Kidney tubule cell (primary cell): ENCODE results near the gene TM9SF3.

Source experiments
- DNase-seq: peaks from one replicate; pipeline ENCODE4 v3.0.0-alpha.2; 2018; ENCODE audit warnings: low spot score

TM9SF3 gene

DNA sequence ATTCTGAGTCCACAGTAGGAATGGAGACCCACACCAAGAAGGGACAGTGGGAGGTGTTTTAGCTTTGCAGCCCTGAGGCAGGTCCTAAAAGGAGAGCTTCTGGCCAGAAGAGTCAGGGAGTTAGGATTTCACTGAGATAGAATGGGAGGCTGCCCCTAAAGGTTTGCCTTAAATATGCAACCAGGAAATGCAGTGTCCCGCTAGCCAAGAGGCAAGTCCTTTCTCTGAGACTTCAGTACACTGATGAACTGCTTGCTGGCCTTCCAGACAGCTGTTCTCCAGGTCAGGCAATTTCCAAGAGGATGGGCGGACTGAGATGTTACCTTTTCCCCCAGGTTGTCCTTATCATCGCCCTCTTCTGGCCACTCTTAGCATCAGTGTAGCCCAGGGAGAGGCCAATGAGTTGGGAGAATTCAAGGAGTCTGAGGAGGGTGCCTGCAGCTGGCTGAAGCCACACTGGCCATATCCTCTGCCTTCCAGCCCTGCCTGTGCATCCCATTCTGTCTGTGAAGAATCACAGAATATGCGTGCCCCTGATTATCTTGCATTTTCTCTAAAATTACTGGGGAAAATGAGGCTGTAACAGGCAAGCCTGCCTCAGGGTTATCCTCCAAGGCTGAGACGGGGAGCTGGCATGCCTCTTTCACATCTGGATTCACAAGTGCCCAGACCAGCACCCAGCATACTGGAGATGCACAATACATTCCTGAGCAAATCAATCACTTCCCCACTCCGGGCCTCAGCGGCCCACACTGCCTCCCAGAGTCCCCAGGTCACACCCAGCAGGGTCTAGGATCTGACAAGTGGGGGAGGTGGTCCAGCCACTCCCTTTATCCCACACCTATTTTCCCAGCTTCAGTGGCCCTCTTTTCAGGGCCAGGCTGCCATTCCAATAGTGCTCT, 75.5 kb downstream of the TM9SF3 start:
- peak; percentile 79 for DNase-seq

DNA sequence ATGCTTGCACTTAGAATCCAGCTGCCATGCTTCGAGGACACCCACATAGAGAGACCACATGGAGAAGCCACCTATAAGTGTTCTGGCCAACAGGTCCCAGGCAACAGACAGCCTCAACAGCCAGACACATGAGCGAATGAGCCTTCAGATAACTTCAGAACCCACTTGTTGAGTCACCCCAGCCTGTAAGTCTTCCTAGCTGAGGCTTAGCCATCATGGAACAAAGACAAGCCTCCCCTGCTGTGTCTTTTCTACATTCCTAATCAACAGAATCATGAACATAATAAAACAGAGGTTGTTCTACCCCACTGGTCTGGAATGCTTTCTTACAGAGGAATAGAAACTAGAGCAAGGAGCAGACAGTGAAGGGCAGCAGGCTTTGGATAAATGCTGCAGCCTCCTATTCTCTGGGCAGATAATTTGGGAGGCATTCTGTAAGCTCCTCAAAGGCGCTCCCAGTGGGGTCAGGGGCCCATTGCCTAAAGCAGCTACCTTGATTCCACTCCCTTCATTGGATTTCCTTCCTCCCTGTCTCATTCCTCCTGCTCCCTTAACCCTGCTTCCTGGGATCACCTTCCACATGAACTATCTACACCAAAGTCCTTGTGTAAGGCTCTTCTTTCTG, 77.7 kb downstream of the TM9SF3 start:
- peak; percentile 99 for DNase-seq

DNA sequence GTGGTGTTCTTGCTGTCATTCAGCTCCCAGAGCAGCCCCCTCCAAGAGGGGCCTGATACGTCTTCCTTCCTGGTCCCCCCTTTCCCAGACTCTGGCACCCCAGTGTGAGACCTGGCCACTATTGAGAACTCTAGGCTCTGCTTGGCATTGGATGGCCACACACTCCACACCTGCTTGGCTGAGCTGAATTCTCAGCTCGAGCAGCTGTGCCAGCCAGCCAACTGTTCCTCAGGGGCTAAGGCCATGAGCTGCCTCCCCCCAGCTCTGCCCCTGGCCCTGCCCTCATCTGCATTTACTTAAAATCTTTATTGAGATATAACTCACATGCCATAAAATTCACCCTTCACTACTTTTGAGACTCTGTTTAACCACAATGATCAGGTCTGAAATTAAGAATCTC, 79.8 kb downstream of the TM9SF3 start:
- no peak for DNase-seq

DNA sequence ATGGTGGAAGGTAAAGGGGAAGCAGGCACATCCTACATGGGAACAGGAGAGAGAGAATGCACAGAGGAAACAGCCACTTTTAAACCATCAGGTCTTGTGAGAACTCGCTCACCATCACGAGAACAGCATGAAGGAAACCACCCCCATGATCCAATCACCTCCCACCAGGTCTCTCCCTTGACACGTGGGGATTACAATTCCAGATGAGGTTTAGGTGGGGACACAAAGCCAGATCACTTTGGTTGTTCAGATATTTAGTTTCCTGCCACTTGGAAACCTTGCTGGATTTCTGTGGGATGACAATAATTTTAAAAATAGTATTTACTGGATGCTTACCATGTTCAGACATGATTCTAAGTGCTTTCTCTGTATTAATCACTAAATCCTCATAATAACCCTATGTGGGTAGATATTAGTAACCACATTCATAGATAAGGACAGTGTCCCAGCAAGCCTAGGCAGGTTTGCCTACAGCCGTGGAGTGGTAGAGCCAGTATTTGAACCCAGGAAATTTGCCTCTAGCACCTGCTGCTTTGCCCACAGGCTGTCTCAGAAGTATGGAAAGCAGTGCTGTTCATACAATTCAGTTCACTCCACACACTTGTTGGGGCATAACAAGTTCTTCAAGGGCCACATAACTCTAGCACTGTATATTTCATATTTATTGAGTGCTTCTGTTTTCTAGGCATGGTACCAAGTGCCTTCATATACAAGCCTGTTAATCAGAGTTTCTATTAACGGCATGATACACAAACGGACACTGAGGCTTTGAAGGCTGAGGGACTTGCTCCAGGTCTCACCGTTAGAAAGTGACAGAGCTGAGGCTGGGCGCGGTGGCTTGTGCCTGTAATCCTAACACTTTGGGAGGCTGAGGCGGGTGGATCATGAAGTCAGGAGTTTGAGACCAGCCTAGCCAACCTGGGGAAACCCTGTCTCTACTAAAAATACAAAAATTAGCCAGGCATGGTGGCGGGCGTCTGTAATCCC, 81.4 kb downstream of the TM9SF3 start:
- no peak for DNase-seq

DNA sequence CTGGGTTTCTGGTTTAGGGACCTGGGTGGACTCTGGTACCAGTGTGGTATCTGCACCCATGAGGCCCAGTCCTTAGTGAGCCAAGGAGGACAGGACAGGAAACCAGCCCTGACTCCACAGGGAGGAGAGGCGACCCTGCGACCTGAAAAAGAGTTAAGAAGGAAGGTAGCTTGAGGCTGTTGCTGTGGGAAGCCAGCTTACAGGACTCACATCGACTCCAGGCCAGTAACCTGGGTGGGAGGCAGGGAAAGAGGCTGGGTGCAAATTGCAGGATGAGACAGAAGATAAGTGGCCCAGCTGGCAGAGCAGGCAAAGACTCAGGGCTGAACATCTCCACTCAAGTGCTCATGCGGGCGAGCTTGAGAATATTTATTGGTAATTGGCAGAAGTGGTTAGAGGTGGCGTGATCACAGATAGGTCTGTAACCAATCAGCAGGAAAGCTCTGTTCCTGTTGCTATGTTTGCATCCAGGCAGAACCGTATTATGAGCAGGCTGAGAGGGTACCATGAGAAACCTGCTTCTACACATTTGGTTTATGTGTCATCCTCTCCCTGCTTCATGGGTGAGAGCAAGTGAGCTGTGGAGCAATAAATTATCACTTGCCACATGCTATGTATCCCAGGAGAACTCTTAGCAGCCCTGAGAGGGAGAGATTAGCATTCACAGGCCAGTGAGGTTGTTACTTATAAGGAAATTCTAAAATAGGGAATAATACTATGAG, 84.1 kb downstream of the TM9SF3 start:
- peak; percentile 97 for DNase-seq

DNA sequence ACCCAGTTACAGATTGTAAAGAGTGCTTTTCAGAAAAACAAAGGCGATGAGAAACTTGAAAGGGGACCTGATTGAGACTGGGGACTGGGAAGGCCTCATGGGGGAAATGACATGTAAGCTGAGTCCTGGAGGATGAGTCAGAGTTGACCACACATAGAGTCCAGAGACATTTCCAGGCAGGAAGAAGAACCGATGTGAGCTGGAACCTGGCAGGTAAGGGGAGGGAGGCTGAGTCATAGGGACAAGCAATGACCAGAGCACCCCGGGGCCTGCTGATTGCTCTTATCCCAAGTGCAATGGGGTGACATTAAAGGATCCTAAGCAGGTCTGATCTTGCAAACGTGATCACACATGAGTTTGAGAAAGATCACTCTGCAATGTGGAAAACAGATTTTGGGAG, 84.8 kb downstream of the TM9SF3 start:
- peak; percentile 96 for DNase-seq

DNA sequence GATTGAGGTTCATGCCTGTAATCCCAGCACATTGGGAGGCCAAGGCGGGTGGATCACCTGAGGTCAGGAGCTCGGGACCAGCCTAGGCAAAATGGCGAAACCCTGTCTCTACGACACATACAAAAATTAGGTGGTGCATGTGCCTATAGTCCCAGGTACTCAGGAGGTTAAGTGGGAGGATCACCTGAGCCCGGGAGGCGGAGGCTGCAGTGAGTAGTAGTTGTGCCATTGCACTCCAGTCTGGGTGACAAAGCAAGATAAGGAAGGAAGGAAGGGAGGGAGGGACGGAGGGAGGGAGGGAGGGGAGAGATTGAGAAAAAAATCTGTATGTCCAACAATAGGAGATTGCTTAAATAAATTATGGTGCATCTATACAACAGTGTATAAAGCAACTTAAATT, 86.3 kb downstream of the TM9SF3 start:
- no peak for DNase-seq

DNA sequence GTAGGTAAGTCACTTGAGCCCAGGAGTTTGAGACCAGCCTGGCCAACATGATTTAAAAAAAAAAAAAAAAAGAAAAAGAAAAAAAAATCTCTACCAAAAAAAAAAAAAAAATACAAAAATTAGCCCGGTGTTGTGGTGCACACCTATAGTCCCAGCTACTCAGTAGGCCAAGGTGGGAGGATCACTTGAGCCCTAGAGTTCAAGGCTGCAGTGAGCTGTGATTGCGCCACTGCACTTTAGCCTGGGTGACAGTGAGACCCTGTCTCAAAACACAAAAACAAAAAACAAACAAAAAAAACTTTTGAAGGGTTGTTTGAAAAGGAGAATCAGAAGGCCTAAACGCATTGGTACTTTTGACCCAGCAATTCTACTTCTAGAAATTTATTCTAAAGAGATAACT, 86.8 kb downstream of the TM9SF3 start:
- DNase-seq = no peak

DNA sequence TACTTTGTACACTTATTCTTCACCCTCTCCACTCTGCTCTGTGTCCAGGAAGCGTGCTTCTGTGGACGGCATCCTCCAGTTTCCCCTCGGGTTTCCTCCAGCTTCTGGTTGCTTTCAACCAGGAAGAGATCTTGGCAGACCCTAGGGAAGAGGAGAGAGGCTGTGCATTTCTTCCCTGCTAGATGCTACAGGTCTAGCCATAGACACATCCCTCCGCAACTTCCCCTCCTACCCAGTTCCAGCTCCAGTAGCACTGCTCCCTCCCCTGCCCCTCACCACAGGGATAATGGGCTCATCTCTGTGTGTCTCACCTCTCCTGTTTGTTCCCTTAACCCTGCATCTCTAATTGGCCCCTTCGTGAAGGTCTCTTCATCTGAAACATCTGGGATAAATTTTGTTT, 89.4 kb downstream of the TM9SF3 start:
- no peak for DNase-seq

DNA sequence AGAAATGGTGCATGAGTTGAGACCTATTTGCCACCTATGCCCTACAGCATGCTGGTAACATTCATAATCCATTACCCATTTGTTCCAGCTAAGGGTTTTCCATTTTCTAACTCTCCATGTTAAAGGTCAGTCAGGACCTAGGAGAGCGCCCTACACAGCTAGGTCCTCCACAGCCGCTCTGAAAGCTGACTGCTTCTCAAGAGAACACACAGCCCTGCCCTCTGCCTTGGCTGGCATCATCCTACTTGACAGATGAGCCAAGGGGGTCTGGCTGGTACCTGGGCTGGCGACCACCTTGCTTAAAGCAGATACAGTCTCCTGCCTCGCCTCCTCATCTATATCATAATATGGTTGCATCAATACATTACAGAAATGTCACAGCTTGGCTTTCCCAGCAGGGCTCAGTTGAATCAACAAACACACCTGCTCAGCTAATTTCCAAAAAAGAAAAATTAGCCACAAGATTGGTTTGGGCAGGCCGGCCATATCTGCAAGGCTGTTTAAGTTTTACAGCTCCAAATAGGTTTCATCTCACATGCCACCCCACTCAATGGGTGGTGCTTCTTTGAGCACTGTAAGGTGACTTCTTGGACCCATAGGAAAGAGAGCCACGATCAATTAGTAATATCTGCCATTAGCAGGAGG, 90.4 kb downstream of the TM9SF3 start:
- DNase-seq = peak; percentile 24

DNA sequence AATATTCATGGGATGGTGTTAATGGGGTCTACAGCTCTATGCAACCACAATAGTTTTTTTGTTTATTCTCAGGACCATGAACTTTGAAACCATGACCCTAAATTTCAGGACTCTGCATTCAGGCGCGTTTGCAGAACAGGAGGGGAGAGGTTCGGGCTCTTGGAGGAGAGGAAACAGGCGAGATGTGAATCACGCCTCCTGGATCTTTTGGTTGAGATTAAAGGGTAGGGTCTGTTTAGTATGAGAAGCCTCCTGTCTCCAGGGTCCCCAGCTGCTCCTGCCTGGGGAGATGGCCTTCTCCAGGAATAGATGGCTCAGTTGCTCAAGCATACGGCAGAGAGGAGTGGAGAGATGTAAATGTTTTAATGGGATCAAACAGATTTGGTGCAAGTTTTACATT, 91.3 kb downstream of the TM9SF3 start:
- DNase-seq = no peak

DNA sequence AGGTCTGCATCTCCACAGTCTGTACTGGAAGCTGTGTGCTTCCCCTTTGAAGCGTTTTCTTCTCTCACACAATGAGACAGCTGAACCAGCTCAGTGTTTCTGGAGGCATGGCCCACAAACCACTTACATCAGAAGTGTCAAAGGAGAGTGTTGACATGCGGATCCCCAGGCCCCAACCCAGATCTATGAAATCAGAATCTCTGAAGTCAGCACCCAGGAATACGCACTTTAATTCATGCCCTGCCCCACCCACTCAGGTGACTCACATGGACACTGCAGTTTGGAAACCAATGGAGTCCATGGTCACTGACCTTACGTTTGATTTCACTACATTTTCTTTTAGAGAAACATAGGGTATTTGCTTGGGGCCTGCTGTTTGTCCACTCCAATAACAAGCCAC, 92.1 kb downstream of the TM9SF3 start:
- DNase-seq = no peak

DNA sequence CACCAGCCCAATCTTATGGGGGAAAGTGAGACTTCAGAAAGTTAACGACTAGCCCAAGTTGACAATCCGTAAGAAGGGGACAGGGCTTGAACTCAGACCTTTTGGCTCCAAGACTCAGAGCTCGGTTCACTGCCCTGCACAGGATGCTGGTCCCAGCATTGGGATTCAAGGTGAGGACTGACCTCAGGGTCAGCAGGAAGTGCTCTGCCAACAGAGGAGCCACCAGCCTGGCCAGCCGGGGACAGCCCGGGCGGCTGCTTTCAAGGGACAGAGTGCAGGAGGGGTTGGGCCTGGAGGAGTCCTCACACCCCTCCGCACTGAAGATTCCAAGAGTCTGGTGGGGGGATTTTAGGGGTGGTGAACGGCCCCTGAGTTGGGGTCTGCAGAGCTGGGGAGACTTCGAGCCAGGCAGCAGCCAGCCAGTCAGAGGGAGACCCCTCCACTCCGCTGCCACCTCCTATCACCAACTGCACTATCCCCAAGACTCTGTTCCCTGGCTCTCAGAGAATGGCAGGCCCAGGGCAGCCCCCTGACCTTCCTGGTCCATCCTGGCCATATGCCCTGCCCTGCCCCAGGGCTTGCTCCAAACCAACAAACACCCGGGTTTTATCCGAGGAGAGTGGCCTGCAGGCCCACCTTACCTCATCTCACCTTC, 92.8 kb downstream of the TM9SF3 start:
- DNase-seq = no peak

DNA sequence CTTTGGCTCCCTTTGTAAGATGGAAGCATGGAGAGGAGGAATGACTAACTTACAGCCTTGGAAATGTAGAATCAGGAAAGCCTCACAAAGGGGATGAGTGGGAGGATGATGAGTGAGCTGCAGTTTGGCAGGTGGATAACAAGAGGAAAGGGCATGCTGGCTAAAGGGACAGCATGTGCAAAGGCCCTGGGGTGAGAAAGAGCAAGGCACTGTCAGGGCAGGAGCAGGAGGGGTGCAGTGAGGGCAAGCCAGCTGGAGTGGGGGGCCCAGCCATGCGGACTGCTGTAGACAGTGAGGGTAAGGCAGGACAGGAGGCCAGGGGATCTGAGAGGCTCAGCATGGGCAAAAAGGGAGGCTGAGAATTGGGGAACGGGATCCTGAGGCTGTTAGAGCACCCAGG, 93.6 kb downstream of the TM9SF3 start:
- DNase-seq = no peak

DNA sequence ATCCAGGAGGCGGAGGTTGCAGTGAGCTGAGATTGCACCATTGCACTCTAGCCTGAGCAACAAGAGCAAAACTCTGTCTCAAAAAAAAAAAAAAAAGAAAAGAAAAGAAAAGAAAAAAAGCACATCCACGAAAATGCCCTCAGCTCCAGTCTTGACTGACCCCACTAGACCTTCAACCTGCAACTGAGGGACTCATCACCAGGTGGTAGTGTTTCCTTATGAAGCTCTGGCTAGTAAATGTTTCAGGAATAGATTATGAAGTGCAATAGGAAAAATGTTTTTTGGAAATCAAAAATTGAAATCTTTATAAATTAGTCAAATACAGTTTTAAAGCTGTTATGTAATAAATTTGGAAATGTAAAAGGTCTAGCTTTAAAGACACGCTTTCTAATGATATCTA, 95.5 kb downstream of the TM9SF3 start:
- DNase-seq = peak; percentile 21

DNA sequence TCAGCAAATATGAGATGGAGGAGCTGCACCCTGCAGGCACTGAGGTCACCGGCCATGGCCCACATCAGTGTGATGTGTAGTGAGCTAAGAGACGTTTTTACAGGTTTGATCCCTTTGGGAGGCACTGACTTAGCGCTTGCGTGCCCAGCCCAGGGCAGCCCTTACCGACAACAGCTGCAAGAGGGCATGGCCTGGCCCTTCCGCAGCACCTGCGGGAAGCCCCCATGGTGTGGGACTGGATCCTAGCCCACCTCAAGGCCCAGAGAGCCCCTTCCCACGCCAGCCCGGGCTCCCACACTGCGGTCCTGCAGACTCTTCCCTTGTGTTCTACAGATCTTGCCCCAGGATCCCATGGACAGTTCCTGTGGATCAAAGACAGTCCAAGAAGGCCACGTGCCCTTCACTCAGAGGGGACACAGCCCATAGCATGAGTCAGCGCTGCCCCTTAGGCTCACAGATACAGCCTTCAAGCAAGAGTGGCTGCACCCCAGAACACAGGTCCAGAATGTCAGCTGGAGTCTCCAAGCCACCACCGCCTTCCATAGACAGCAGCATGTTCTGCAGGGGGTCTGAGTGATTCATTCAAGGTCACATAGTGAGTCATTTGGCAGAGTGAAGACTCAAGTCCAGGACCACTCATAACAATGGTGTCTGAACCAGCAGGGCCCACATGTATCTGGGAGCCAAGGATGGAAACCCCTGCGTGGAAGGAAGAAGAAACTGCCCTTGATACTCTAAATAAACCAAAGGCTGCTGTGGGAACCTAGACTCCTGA, 98.5 kb downstream of the TM9SF3 start:
- DNase-seq = peak; percentile 53

DNA sequence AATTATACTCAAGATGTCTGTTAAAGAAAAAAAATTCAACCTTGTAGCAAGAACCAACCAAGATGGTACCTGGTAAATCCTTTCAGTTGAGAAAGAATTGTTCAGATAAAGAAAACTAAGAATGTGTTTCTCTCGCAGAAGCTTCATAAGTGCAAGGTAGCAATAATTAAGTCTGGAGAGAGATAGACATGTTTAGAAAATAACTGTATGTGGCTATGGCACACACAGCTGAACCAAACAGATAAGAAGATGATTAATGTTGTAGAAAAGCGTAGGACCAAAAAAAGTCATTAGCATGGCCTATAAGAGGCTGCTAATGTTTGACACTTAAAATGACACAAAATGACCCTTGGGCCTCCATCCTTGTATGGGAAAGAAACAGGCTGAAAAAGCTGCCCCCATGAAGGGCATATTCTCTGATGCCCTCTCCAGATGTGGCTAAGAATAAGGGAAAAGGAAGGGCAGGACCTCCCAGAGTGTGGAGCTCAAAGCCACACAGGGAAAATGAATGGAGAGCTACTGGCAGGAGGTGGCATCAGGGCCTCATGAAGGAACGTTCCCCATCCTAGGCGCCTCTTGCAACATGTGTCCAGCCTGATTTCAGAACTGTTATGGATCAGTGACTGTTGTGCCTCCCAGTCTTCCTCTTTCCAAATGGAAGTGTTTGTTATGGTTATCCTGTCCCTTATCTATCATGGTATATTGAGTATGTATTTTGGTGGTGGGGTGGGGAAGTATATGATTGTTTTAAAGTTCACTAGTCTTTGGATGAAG, 103.8 kb downstream of the TM9SF3 start:
- DNase-seq = no peak

DNA sequence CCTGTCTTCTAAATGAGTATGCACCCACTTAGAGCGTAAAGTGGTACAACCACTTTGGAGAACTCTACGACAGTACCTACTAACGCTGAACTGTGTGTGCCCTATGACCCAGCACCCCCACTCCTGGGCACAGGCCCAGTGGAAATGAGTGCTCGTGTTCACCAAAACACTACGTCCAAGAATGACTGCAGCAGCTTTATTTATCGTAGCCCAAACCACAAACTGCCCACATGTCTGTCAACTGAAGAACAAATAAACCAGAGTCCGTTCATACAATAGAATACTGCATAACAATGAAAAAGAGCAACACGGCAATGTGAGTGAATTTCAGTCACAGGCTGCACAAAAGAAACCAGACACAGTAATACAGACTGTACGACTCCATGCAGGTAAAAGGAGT, 108.5 kb downstream of the TM9SF3 start:
- DNase-seq = no peak

DNA sequence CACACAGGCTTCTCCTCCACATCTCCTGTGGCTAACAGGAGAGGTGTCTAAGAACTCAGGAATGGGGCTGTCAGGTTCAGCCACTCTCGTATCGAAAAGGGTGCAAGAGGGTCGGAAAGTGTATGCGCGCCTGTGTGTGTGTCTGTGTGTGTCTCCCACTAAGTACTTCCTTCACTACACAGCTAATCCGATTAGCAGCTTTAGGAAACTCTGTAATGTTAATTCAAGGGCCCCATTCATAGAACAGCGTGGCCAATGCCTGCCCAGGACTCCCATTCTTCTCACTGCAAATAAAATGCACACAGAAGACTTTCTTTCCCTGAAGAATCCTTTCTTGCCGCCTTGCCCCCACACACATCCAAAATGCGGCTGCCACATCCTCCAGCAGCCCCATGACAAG, 112.9 kb downstream of the TM9SF3 start:
- DNase-seq = no peak
